AG04449 (cell line): ENCODE data around the gene DEFB116.
"Not testable (repeated sequence)": the region's sequence is repeated elsewhere in the genome, so short reads cannot be mapped to it uniquely, and the experiment has no call there.

Experiments
- CTCF ChIA-PET: fragments of 350-600 bp; formaldehyde crosslinking; extraction: SDS; loops from one replicate; lab custom pipeline; 2021; ENCODE audit warnings: antibody characterized with exemption; lab: Yijun Ruan, JAX
- POLR2A ChIA-PET: fragments of 400-600, 350-600 bp; formaldehyde crosslinking; extraction: SDS; loops from one replicate; lab custom pipeline; 2020; ENCODE audit warnings: antibody characterized with exemption, inconsistent platforms; lab: Yijun Ruan, JAX
- DNase-seq: peaks from one replicate; pipeline ENCODE4 v3.0.0-alpha.2; 2010; ENCODE audit warnings: low read depth, low spot score
- H3K4me3 ChIP-seq: 2 replicates; pipeline ENCODE4 v1.5.1; 2011; ENCODE audit warnings: low read depth, mild to moderate bottlenecking, control low read depth, low read length
- TF ChIP-seq, protein P1 (sequence below): IDR thresholded peaks from one replicate; pipeline ENCODE4 v1.5.1; 2011; ENCODE audit warnings: mild to moderate bottlenecking, moderate library complexity, low read length, control low read depth, inconsistent platforms; ENCODE audit not compliant: insufficient read depth; ENCODE audit errors: missing control alignments

Gene DEFB116

DNA sequence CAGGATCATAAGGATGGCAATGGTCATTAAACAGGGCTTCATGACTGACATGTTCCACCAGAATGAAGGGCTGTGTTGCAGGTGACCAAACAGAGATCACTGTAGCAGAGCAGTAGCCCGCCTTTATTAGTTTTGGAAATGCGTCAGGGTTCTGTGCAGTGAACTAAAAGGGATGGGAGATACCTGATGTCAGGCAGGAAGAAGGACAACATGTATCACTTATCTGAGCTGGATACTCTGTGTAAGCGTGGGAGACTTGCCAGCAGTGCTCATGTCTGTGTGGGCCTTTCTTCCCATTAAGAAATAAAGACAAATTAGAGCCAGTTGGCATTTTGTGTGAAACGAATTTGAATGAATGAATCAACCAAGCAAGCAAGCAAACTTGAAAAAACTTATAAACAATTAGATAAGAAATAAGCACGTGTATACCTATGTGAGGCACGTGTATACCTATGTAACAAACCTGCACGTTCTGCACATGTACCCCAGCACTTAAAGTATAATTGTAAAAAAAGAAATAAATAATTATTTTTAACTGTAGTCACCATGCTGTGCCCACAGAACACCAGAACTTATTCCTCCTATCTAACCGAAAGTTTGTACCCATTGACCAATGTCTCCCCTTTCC is at the start of gene DEFB116:
Gene DEFB116, minus strand, starts transcription at position 51 of the 628 bp plus-strand sequence. Its CDS starts 0 bp downstream, at position 51.
- H3K4me3 ChIP-seq, result no peak within 1 kb of the TSS
- TF ChIP-seq, protein P1, sequence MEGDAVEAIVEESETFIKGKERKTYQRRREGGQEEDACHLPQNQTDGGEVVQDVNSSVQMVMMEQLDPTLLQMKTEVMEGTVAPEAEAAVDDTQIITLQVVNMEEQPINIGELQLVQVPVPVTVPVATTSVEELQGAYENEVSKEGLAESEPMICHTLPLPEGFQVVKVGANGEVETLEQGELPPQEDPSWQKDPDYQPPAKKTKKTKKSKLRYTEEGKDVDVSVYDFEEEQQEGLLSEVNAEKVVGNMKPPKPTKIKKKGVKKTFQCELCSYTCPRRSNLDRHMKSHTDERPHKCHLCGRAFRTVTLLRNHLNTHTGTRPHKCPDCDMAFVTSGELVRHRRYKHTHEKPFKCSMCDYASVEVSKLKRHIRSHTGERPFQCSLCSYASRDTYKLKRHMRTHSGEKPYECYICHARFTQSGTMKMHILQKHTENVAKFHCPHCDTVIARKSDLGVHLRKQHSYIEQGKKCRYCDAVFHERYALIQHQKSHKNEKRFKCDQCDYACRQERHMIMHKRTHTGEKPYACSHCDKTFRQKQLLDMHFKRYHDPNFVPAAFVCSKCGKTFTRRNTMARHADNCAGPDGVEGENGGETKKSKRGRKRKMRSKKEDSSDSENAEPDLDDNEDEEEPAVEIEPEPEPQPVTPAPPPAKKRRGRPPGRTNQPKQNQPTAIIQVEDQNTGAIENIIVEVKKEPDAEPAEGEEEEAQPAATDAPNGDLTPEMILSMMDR, result no peak
- ChIA-PET POLR2A (no interaction called here), CTCF (no interaction called here)
- DNase-seq, result no peak

GRCh38 chr20:31355981-31356380 is 47.6 kb upstream of the DEFB116 start:
- TF ChIP-seq, protein P1, result no peak
- no peak for DNase-seq
- H3K4me3 ChIP-seq, result no peak overlapping the region
- ChIA-PET CTCF (no interaction called here), POLR2A (no interaction called here)

- ChIA-PET POLR2A (no interaction called here), CTCF (no interaction called here)
- no peak overlapping the region for H3K4me3 ChIP-seq
- no peak for DNase-seq
- TF ChIP-seq, protein P1, result no peak
Measured at GRCh38 chr20:31341470-31341869, 33.1 kb upstream of the DEFB116 start.

- TF ChIP-seq, protein P1, result no peak
- ChIA-PET POLR2A (no interaction called here), CTCF (no interaction called here)
- no peak overlapping the region for H3K4me3 ChIP-seq
- DNase-seq, result no peak
Measured at GRCh38 chr20:31330893-31331292, 22.5 kb upstream of the DEFB116 start.

DNA sequence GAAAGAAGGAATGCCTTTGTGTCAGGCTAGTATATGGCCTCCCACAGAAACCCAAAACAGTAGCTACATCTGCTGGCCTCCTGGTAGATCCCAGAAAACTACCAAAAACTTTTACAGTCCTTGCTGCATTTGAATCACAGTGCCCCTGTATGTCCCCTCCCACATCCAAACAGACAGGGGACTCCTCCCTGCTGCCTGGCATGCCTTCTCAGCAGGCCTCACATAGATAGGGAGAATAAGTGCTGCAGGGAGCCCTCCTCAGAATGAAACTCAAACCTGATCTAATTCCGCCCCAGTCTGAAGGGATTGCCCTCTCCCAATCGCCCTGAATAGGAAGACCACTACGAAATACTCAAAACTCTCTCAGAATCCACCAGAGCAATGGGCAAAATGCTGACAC is 14.1 kb upstream of the DEFB116 start:
- TF ChIP-seq, protein P1, result no peak
- ChIA-PET CTCF (no interaction called here), POLR2A (no interaction called here)
- no peak overlapping the region for H3K4me3 ChIP-seq
- DNase-seq, result no peak

DNA sequence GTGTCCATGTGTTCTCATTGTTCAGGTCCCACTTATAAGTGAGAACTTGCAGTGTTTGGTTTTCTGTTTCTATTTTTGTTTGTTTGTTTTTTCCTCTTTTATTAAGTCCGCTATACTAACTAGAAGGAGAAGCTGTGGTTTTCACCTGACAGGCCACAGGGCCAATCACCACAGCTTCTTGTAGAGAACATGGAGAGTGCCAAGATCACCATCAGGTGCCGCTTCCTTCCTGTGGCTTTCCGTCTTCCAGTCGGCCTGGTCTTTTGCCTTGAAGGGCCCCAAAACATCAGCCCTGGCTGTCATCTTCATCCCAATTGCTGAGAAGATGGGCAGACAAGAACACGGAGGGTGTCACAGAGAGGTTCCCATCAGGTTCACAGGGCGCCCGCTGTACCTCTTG is 23.4 kb downstream of the DEFB116 start:
- CTCF ChIA-PET, POLR2A ChIA-PET, H3K4me3 ChIP-seq, DNase-seq: not testable (repeated sequence)

- TF ChIP-seq, protein P1, result no peak
- POLR2A ChIA-PET, result no interaction called here
Measured at GRCh38 chr20:31278178-31278577, 30.2 kb downstream of the DEFB116 start.

More at GRCh38 chr20:31278178-31278577, 30.2 kb downstream of the DEFB116 start:
- no peak overlapping the region for H3K4me3 ChIP-seq
- no peak for DNase-seq
- CTCF ChIA-PET, result no interaction called here
